T-cell (primary cell): ENCODE measurements around the gene PFKP. TPM values are rescaled to one million over a fixed set of nuclear protein-coding genes. Genes with fewer than 3 reads are reported as not detected.

Source experiments
- ATAC-seq, 4 experiments: fragments of 200-7000 bp in 3 of 4; fragments of 150-1000 bp in 1 of 4; cut with Tn5 transposase; replicated peaks in 1 of 4; 1 replicate in 3 of 4; 2 replicates in 1 of 4; pipeline ENCODE4 v1.10.0; 2021; ENCODE audit warnings: moderate library complexity in 3 of 4, mild to moderate bottlenecking in 2 of 4, moderate number of reproducible peaks in 1 of 4
- CTCF ChIA-PET, 2 donors: fragments of 300-600 bp; sonication (Branson Sonifier 250); formaldehyde crosslinking; loops; one replicate each; lab custom pipeline; 2022; ENCODE audit warnings: antibody characterized with exemption in 2 of 2; lab: Charles Lee
- POLR2A ChIA-PET, 2 donors: fragments of 300-600 bp; sonication (Branson Sonifier 250); formaldehyde crosslinking; loops; one replicate each; lab custom pipeline; 2022; ENCODE audit warnings: antibody characterized with exemption in 2 of 2; lab: Charles Lee
- DNase-seq, 35 experiments: peaks; one replicate each; pipeline versions ENCODE4 v3.0.0 to v3.0.0-alpha.2; 2013 to 2023
- H3K27ac ChIP-seq: one replicate; pipeline ENCODE4 v1.5.1; 2013; ENCODE audit warnings: low read length
- H3K27me3 ChIP-seq, 2 experiments: replicated peaks in 1 of 2; 1 replicate in 1 of 2; 2 replicates in 1 of 2; pipeline versions ENCODE4 v1.6.1 to v1.7.0; 2013; ENCODE audit warnings: low read length in 1 of 2, mixed read lengths in 1 of 2; ENCODE audit not compliant: control insufficient read depth in 2 of 2, insufficient read depth in 2 of 2; ENCODE audit errors: extremely low read depth in 1 of 2
- H3K36me3 ChIP-seq, 2 donors: 1 replicate in 1 of 2; 2 replicates in 1 of 2; pipeline versions ENCODE4 v1.6.1 to v1.7.0; 2013; ENCODE audit warnings: low read length in 1 of 2; ENCODE audit not compliant: control insufficient read depth in 2 of 2, insufficient read depth in 1 of 2; ENCODE audit errors: extremely low read depth in 1 of 2
- H3K4me1 ChIP-seq, 2 experiments: 1 replicate in 1 of 2; 2 replicates in 1 of 2; pipeline versions ENCODE4 v1.6.1 to v1.7.0; 2013; ENCODE audit warnings: low read length in 2 of 2, mixed read lengths in 1 of 2; ENCODE audit not compliant: insufficient read depth in 2 of 2, control insufficient read depth in 1 of 2; ENCODE audit errors: extremely low read depth in 1 of 2
- H3K4me3 ChIP-seq, 2 donors: 1 replicate in 1 of 2; 2 replicates in 1 of 2; pipeline versions ENCODE4 v1.5.1 to v1.7.0; 2013; ENCODE audit warnings: mild to moderate bottlenecking in 2 of 2, low read length in 1 of 2, moderate library complexity in 1 of 2; ENCODE audit not compliant: control insufficient read depth in 1 of 2; ENCODE audit errors: extremely low read depth in 1 of 2
- H3K9me3 ChIP-seq: 2 replicates; pipeline ENCODE4 v1.7.0; 2013
- H3K27ac Mint-ChIP-seq, 2 donors: one replicate each; pipeline ENCODE4 v1.8.0; 2020 to 2021; ENCODE audit warnings: mild to moderate bottlenecking in 2 of 2, mixed read lengths in 2 of 2
- H3K27me3 Mint-ChIP-seq, 2 donors: one replicate each; pipeline ENCODE4 v1.8.0; 2021 to 2022; ENCODE audit warnings: mixed read lengths in 2 of 2
- H3K36me3 Mint-ChIP-seq: one replicate; pipeline ENCODE4 v1.8.0; 2021; ENCODE audit warnings: mixed read lengths
- H3K4me1 Mint-ChIP-seq, 3 donors: one replicate each; pipeline ENCODE4 v1.8.0; 2020 to 2022; ENCODE audit warnings: mixed read lengths in 3 of 3, mild to moderate bottlenecking in 1 of 3
- H3K4me3 Mint-ChIP-seq, 3 donors: one replicate each; pipeline ENCODE4 v1.8.0; 2020 to 2022; ENCODE audit warnings: mild to moderate bottlenecking in 3 of 3, mixed read lengths in 3 of 3, moderate library complexity in 3 of 3
- H3K9me3 Mint-ChIP-seq, 3 donors: one replicate each; pipeline ENCODE4 v1.8.0; 2020 to 2022; ENCODE audit warnings: mixed read lengths in 3 of 3
- WGBS: methylation state at CpG from one replicate; pipeline ENCODE4 v1.1.5; 2013; ENCODE audit warnings: missing lambda C conversion rate; ENCODE audit not compliant: insufficient coverage; 5-methylcytosine and 5-hydroxymethylcytosine counted together
- total RNA-seq, 35 experiments: library from RNA in 6 of 35; stranded (reverse) in 6 of 35; fragments of 120-200 nt in 1 of 35; gene quantifications; one replicate each; pipeline versions ENCODE4 v1.2.1 to v1.2.4 and lab custom pipeline; 2013 to 2026

Gene PFKP
- total RNA-seq, 5 donors from 2014 or later (not counting 1 experiment from before 2014, with no cell fraction given), result 60.7 to 84.3 (median 70.2) TPM

DNA sequence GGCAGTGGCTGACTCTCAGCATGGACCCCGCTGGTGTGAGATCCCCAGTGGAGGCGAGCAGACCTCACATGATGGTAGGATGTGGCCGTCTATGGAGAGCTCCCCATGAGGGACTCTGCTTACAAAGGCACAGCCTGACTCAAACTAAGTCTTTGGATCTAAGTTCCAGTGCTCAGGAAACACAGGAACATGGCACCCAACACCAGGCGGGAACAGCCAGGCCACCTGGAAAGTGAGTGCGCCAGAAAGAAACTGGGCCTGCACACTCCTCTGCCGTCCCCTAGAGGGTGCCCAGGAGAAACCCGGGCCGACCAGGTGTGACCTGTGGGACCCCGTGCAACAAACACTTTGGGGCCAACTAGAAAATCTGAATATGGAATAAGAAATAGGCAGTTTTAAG lies 95.2 kb downstream of the PFKP start:
- WGBS, result 98% methylated on average over 9 of the region's 9 CpGs
- Histone ChIP-seq H3K9me3 (no peaks in the 10 kb centered on the region), H3K27me3 (no peaks in the 10 kb centered on the region), H3K4me3 (no peak overlapping the region), H3K27ac (no peak overlapping the region), H3K36me3 (peaks cover 14 to 93% of the 10 kb centered on the region in 2 donors), H3K4me1 (no peaks in the 10 kb centered on the region)
- no peak overlapping the region for H3K4me3 Mint-ChIP-seq
- no peaks in the 10 kb centered on the region for H3K4me1 Mint-ChIP-seq
- no peak overlapping the region for H3K27ac Mint-ChIP-seq
- ChIA-PET POLR2A (no interaction called here), CTCF (no interaction called here)
- H3K9me3 Mint-ChIP-seq, result no peaks in the 10 kb centered on the region
- H3K27me3 Mint-ChIP-seq, result no peaks in the 10 kb centered on the region
- no peak for DNase-seq
- no peak for ATAC-seq
- peaks cover 76% of the 10 kb centered on the region for H3K36me3 Mint-ChIP-seq

- H3K4me3 ChIP-seq, result no peak overlapping the region
- DNase-seq (no peak), ATAC-seq (no peak)
- no peaks in the 10 kb centered on the region for H3K27me3 ChIP-seq
- CTCF ChIA-PET, result interaction anchor here (1.0 to 1.2 kb wide), 3 partner anchors 10 to 32 kb away, joined by 3 to 4 read pairs (median 3); no protein-coding TSS in a partner anchor
- H3K4me1 Mint-ChIP-seq, result peaks cover 0 to 2% (median 0%) of the 10 kb centered on the region in 3 donors
- no peaks in the 10 kb centered on the region for H3K9me3 ChIP-seq
- H3K36me3 Mint-ChIP-seq, result peaks cover 75% of the 10 kb centered on the region
- no peak overlapping the region for H3K27ac Mint-ChIP-seq
- 100% methylated on average over 4 of the region's 9 CpGs for WGBS
- H3K36me3 ChIP-seq, result peaks cover 20 to 93% of the 10 kb centered on the region in 2 donors
- POLR2A ChIA-PET, result interaction anchor here in 1 of 2 donors (1.1 kb wide), 1 partner anchor 9 kb away, joined by 3 read pairs; the partner anchor contains the start of gene PITRM1
- no peaks in the 10 kb centered on the region for H3K9me3 Mint-ChIP-seq
- H3K4me1 ChIP-seq, result no peaks in the 10 kb centered on the region
- no peaks in the 10 kb centered on the region for H3K27me3 Mint-ChIP-seq
- no peak overlapping the region for H3K4me3 Mint-ChIP-seq
- no peak overlapping the region for H3K27ac ChIP-seq
Measured at GRCh38 chr10:3163879-3164278, 96.5 kb downstream of the PFKP start.

DNA sequence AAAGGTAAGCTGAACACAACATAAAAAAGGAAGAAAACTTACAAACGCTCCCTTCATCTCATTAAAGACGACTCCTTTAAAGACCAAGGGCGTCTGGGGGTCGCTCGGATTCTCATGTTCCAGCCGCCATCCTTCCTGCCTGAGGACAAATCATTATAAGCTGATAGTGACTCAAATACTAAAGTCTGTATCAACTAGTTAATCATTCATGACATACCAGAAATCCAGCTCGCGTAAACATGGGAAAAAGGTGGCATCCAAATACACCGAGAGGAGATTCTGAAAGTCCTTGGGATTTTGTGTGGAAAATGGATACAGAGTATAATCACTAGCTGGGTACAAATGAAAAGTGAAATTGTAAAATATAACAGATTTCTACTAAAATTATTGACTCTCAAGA lies 97.8 kb downstream of the PFKP start:
- H3K27ac Mint-ChIP-seq, result no peak overlapping the region
- no peaks in the 10 kb centered on the region for H3K27me3 Mint-ChIP-seq
- ChIA-PET POLR2A (no interaction called here), CTCF (no interaction called here)
- ATAC-seq (no peak), DNase-seq (no peak)
- peaks cover 20 to 91% of the 10 kb centered on the region in 2 donors for H3K36me3 ChIP-seq
- H3K36me3 Mint-ChIP-seq, result peaks cover 71% of the 10 kb centered on the region
- 100% methylated on average over 1 of the region's 9 CpGs for WGBS
- no peaks in the 10 kb centered on the region for H3K9me3 ChIP-seq
- H3K4me1 Mint-ChIP-seq, result peaks cover 4 to 6% (median 5%) of the 10 kb centered on the region in 3 donors
- H3K4me3 Mint-ChIP-seq, result no peak overlapping the region
- H3K27ac ChIP-seq, result no peak overlapping the region
- no peaks in the 10 kb centered on the region for H3K27me3 ChIP-seq
- no peak overlapping the region for H3K4me3 ChIP-seq
- no peaks in the 10 kb centered on the region for H3K4me1 ChIP-seq
- no peaks in the 10 kb centered on the region for H3K9me3 Mint-ChIP-seq

GRCh38 chr10:3166496-3167290 lies 99.3 kb downstream of the PFKP start:
- H3K4me3 Mint-ChIP-seq, result no peak overlapping the region
- peaks cover 66% of the 10 kb centered on the region for H3K36me3 Mint-ChIP-seq
- no peak overlapping the region for H3K27ac Mint-ChIP-seq
- no peak overlapping the region for H3K4me3 ChIP-seq
- H3K27me3 Mint-ChIP-seq, result no peaks in the 10 kb centered on the region
- 95% methylated on average over 2 of the region's 10 CpGs for WGBS
- peaks cover 20 to 79% of the 10 kb centered on the region in 2 donors for H3K36me3 ChIP-seq
- H3K27me3 ChIP-seq, result no peaks in the 10 kb centered on the region
- no peaks in the 10 kb centered on the region for H3K9me3 ChIP-seq
- peaks cover 3 to 9% of the 10 kb centered on the region in 2 experiments for H3K4me1 ChIP-seq
- ChIA-PET CTCF (no interaction called here), POLR2A (no interaction called here)
- H3K4me1 Mint-ChIP-seq, result peaks cover 12 to 17% (median 17%) of the 10 kb centered on the region in 3 donors
- ATAC-seq (no peak), DNase-seq (no peak)
- no peak overlapping the region for H3K27ac ChIP-seq
- no peaks in the 10 kb centered on the region for H3K9me3 Mint-ChIP-seq

GRCh38 chr10:3167611-3168330 lies 100.4 kb downstream of the PFKP start:
- DNase-seq (no peak), ATAC-seq (no peak)
- H3K27me3 Mint-ChIP-seq, result no peaks in the 10 kb centered on the region
- H3K27ac Mint-ChIP-seq, result no peak overlapping the region
- peaks cover 58% of the 10 kb centered on the region for H3K36me3 Mint-ChIP-seq
- H3K4me1 ChIP-seq, result peaks cover 5 to 13% of the 10 kb centered on the region in 2 experiments
- H3K36me3 ChIP-seq, result peaks cover 20 to 68% of the 10 kb centered on the region in 2 donors
- no peaks in the 10 kb centered on the region for H3K9me3 ChIP-seq
- 96% methylated on average over 14 of the region's 21 CpGs for WGBS
- H3K27ac ChIP-seq, result no peak overlapping the region
- H3K27me3 ChIP-seq, result no peaks in the 10 kb centered on the region
- H3K4me1 Mint-ChIP-seq, result peaks cover 14 to 23% (median 21%) of the 10 kb centered on the region in 3 donors
- H3K9me3 Mint-ChIP-seq, result no peaks in the 10 kb centered on the region
- no peak overlapping the region for H3K4me3 Mint-ChIP-seq
- H3K4me3 ChIP-seq, result no peak overlapping the region
- ChIA-PET CTCF (no interaction called here), POLR2A (interaction anchor here in 1 of 2 donors (0.6 kb wide), 1 partner anchor 67 kb away, joined by 8 read pairs; no protein-coding TSS in a partner anchor)

DNA sequence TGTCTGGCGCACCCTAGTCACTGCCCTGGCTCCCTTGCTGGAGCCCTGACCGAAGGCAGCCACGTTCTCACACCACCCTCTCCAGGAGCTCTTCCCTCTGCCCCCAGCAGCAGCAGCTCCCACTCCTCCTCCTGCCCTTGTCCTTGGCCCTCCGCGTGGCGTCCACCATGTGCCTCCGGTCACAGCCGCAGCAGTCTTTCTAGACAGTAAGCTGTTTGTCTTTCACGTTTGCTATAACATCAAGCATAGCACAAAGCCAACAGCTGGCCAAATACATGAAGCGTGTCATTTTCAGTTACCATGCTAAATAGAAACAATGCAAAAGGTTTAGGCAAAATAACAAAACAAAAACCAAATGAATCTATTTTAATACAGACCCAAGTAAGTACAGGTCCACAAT lies 101.9 kb downstream of the PFKP start:
- Histone ChIP-seq H3K36me3 (peaks cover 20 to 56% of the 10 kb centered on the region in 2 donors), H3K27me3 (peaks cover 0 to 4% of the 10 kb centered on the region in 2 experiments), H3K9me3 (no peaks in the 10 kb centered on the region), H3K27ac (no peak overlapping the region), H3K4me3 (no peak overlapping the region), H3K4me1 (peaks cover 5 to 22% of the 10 kb centered on the region in 2 experiments)
- no peak overlapping the region for H3K27ac Mint-ChIP-seq
- H3K36me3 Mint-ChIP-seq, result peaks cover 48% of the 10 kb centered on the region
- DNase-seq, result no peak
- CTCF ChIA-PET, result no interaction called here
- POLR2A ChIA-PET, result no interaction called here
- H3K4me1 Mint-ChIP-seq, result peaks cover 19 to 26% (median 26%) of the 10 kb centered on the region in 3 donors
- ATAC-seq, result no peak
- H3K9me3 Mint-ChIP-seq, result no peaks in the 10 kb centered on the region
- 98% methylated on average over 10 of the region's 10 CpGs for WGBS
- H3K27me3 Mint-ChIP-seq, result no peaks in the 10 kb centered on the region
- no peak overlapping the region for H3K4me3 Mint-ChIP-seq
